ENCODE data around the gene ABCA8.

The ABCA8 gene

GRCh38 chr17:68820825-68821481 lies 134.2 kb downstream of the ABCA8 start:
- peaks cover 0 to 15% (median 7%) of the 10 kb centered on the region in 5 donors for H3K4me1 ChIP-seq (ENCODE audit: control insufficient read depth in 5 of 5, insufficient read depth in 5 of 5, low read length in 5 of 5)
- H3K9ac ChIP-seq (ENCODE audit: low read length in 5 of 5), result no peak overlapping the region
- H3K36me3 ChIP-seq (ENCODE audit: control insufficient read depth in 5 of 5, insufficient read depth in 5 of 5, low read length in 5 of 5), result no peaks in the 10 kb centered on the region
- no peaks in the 10 kb centered on the region for H3K27me3 ChIP-seq (ENCODE audit: control insufficient read depth in 5 of 5, insufficient read depth in 4 of 5, low read length in 5 of 5)
- H3K4me3 ChIP-seq (ENCODE audit: low read depth in 1 of 5, low read length in 5 of 5), result no peak overlapping the region
- H3K9me3 ChIP-seq (ENCODE audit: control insufficient read depth in 5 of 5, low read length in 5 of 5), result no peaks in the 10 kb centered on the region
- H3K27ac ChIP-seq (ENCODE audit: low read depth, low read length), result no peak overlapping the region

- Histone ChIP-seq H3K9ac (ENCODE audit: low read length in 5 of 5) (no peak overlapping the region), H3K4me3 (ENCODE audit: low read depth in 1 of 5, low read length in 5 of 5) (no peak overlapping the region)
These were observed 134.7 kb downstream of the ABCA8 start for GRCh38 chr17:68820476-68820824.

DNA sequence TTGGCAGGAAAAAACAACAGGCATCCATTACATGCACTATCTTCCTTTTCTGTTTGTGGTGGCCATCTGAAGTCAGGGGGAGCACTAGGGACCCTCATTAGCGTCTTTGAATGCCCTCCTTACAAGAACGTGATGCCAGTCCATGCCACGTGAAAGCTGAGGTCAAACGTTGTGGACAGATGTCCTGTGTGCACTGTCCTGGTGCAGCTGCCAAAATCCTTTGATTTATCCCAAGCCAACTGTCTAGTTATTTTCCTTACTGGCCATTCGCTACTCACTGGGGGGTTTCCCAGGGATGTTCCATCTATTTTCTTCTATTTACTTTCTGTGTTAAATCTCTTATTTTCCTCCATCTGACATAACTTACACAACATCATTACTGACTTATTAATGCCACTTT lies 135.7 kb downstream of the ABCA8 start:
- Histone ChIP-seq H3K4me3 (ENCODE audit: low read depth in 1 of 5, low read length in 5 of 5) (no peak overlapping the region), H3K9me3 (ENCODE audit: control insufficient read depth in 5 of 5, low read length in 5 of 5) (no peaks in the 10 kb centered on the region)

More at GRCh38 chr17:68820476-68820824, 134.7 kb downstream of the ABCA8 start:
- H3K9me3 ChIP-seq (ENCODE audit: control insufficient read depth in 5 of 5, low read length in 5 of 5), result no peaks in the 10 kb centered on the region
- no peak overlapping the region for H3K27ac ChIP-seq (ENCODE audit: low read depth, low read length)
- peaks cover 0 to 15% (median 8%) of the 10 kb centered on the region in 5 donors for H3K4me1 ChIP-seq (ENCODE audit: control insufficient read depth in 5 of 5, insufficient read depth in 5 of 5, low read length in 5 of 5)
- H3K36me3 ChIP-seq (ENCODE audit: control insufficient read depth in 5 of 5, insufficient read depth in 5 of 5, low read length in 5 of 5), result no peaks in the 10 kb centered on the region
- H3K27me3 ChIP-seq (ENCODE audit: control insufficient read depth in 5 of 5, insufficient read depth in 4 of 5, low read length in 5 of 5), result no peaks in the 10 kb centered on the region

More for the DNA sequence above, 135.7 kb downstream of the ABCA8 start:
- H3K9ac ChIP-seq (ENCODE audit: low read length in 5 of 5), result no peak overlapping the region
- H3K4me1 ChIP-seq (ENCODE audit: control insufficient read depth in 5 of 5, insufficient read depth in 5 of 5, low read length in 5 of 5), result peaks cover 0 to 18% (median 11%) of the 10 kb centered on the region in 5 donors
- H3K27me3 ChIP-seq (ENCODE audit: control insufficient read depth in 5 of 5, insufficient read depth in 4 of 5, low read length in 5 of 5), result no peaks in the 10 kb centered on the region
- no peak overlapping the region for H3K27ac ChIP-seq (ENCODE audit: low read depth, low read length)
- H3K36me3 ChIP-seq (ENCODE audit: control insufficient read depth in 5 of 5, insufficient read depth in 5 of 5, low read length in 5 of 5), result no peaks in the 10 kb centered on the region
